Measurements from ENCODE around the gene CTDSPL.

Gene CTDSPL

GRCh38 chr3:38009807-38010591 lies 148.3 kb downstream of the CTDSPL start:
- peaks cover 7 to 37% of the 10 kb centered on the region in 2 donors for H3K36me3 ChIP-seq (ENCODE audit: control insufficient read depth in 1 of 2, insufficient read depth in 2 of 2, low read length in 2 of 2)
- H3K4me1 ChIP-seq (ENCODE audit: control insufficient read depth in 1 of 2, insufficient read depth in 2 of 2, low read length in 2 of 2): peaks cover 2 to 6% of the 10 kb centered on the region in 2 donors
- H3K9ac ChIP-seq (ENCODE audit: low read depth in 1 of 2, low read length in 2 of 2): no peak overlapping the region
- no peaks in the 10 kb centered on the region for H3K27me3 ChIP-seq (ENCODE audit: control insufficient read depth in 1 of 2, insufficient read depth in 2 of 2, low read length in 2 of 2)
- no peak overlapping the region for H3K4me3 ChIP-seq (ENCODE audit: low read depth in 1 of 2, low read length in 2 of 2)
- no peak overlapping the region for H3K27ac ChIP-seq (ENCODE audit: low read depth, low read length)
- no peaks in the 10 kb centered on the region for H3K9me3 ChIP-seq (ENCODE audit: control insufficient read depth in 1 of 2, low read length in 2 of 2)

DNA sequence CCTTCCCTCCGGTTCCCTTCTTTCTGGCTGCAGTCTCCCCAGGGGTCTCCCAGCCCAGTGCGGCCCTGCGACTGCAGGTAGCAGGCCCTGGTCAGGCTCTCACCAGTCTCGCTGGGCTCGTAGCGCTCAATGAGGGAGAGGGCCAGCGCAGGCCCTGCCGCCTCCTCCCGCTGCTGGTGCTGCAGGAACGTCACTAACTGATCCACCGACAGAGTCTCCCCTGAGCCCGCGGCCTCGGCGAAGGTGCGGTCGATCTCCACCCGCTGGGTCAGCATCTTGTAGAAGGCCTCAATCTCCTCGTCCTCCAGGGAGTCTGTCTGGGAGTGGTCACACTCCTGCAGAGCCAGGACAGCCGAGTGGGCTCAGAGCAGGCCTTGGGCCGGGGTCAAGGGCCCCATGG lies 149.4 kb downstream of the CTDSPL start:
- H3K4me3 ChIP-seq (ENCODE audit: low read depth in 1 of 2, low read length in 2 of 2): no peak overlapping the region
- H3K9ac ChIP-seq (ENCODE audit: low read depth in 1 of 2, low read length in 2 of 2): no peak overlapping the region
- H3K36me3 ChIP-seq (ENCODE audit: control insufficient read depth in 1 of 2, insufficient read depth in 2 of 2, low read length in 2 of 2): peaks cover 7 to 39% of the 10 kb centered on the region in 2 donors
- H3K27ac ChIP-seq (ENCODE audit: low read depth, low read length): no peak overlapping the region
- no peaks in the 10 kb centered on the region for H3K27me3 ChIP-seq (ENCODE audit: control insufficient read depth in 1 of 2, insufficient read depth in 2 of 2, low read length in 2 of 2)
- peaks cover 2% of the 10 kb centered on the region in 2 donors for H3K9me3 ChIP-seq (ENCODE audit: control insufficient read depth in 1 of 2, low read length in 2 of 2)
- H3K4me1 ChIP-seq (ENCODE audit: control insufficient read depth in 1 of 2, insufficient read depth in 2 of 2, low read length in 2 of 2): peaks cover 0 to 5% of the 10 kb centered on the region in 2 donors

DNA sequence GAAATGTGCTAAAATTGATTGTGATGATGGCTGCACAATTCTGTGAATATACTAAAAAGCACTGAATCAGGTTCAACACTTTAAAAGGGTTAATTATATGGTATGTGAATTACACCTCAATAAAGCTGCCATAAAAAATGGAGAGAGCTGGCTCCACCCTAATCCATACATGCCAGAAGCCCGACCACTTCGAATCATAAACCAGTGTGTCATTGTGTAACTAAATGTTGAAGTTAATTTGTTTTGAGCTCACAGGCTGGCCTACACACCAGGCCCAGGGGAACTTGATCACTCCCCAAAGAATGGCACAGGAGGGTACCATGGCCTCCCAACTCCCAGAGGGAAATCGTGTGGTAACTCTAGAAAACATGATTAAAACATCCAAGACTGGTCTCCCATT lies 153.8 kb downstream of the CTDSPL start:
- Histone ChIP-seq H3K27me3 (ENCODE audit: control insufficient read depth in 1 of 2, insufficient read depth in 2 of 2, low read length in 2 of 2) (no peaks in the 10 kb centered on the region), H3K27ac (ENCODE audit: low read depth, low read length) (no peak overlapping the region), H3K36me3 (ENCODE audit: control insufficient read depth in 1 of 2, insufficient read depth in 2 of 2, low read length in 2 of 2) (peaks cover 13 to 32% of the 10 kb centered on the region in 2 donors), H3K9me3 (ENCODE audit: control insufficient read depth in 1 of 2, low read length in 2 of 2) (peaks cover 3 to 5% of the 10 kb centered on the region in 2 donors), H3K4me3 (ENCODE audit: low read depth in 1 of 2, low read length in 2 of 2) (no peak overlapping the region), H3K9ac (ENCODE audit: low read depth in 1 of 2, low read length in 2 of 2) (no peak overlapping the region), H3K4me1 (ENCODE audit: control insufficient read depth in 1 of 2, insufficient read depth in 2 of 2, low read length in 2 of 2) (peaks cover 0 to 5% of the 10 kb centered on the region in 2 donors)

DNA sequence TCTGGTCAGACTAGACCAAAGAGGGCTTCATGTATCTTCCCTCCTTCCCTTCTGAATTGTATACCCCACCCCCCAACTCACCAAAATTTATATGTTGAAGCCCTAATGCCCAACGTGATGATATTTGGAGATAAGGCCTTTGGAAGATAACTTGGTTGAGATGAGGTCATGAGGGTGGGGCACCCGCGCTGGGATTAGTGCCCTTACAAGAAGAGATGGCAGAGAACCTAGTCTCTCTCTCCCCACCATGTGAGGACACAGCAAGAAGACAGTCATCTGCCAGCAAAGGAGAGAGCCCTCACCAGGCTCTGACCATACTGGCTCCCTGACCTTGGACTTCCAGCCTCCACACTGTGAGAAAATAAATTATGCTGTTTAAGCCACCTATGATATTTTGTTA lies 154.3 kb downstream of the CTDSPL start:
- no peak overlapping the region for H3K4me3 ChIP-seq (ENCODE audit: low read depth in 1 of 2, low read length in 2 of 2)
- no peak overlapping the region for H3K9ac ChIP-seq (ENCODE audit: low read depth in 1 of 2, low read length in 2 of 2)
- peaks cover 13 to 32% of the 10 kb centered on the region in 2 donors for H3K36me3 ChIP-seq (ENCODE audit: control insufficient read depth in 1 of 2, insufficient read depth in 2 of 2, low read length in 2 of 2)
- no peaks in the 10 kb centered on the region for H3K27me3 ChIP-seq (ENCODE audit: control insufficient read depth in 1 of 2, insufficient read depth in 2 of 2, low read length in 2 of 2)
- H3K4me1 ChIP-seq (ENCODE audit: control insufficient read depth in 1 of 2, insufficient read depth in 2 of 2, low read length in 2 of 2): peaks cover 0 to 5% of the 10 kb centered on the region in 2 donors
- no peak overlapping the region for H3K27ac ChIP-seq (ENCODE audit: low read depth, low read length)
- peaks cover 3 to 5% of the 10 kb centered on the region in 2 donors for H3K9me3 ChIP-seq (ENCODE audit: control insufficient read depth in 1 of 2, low read length in 2 of 2)

DNA sequence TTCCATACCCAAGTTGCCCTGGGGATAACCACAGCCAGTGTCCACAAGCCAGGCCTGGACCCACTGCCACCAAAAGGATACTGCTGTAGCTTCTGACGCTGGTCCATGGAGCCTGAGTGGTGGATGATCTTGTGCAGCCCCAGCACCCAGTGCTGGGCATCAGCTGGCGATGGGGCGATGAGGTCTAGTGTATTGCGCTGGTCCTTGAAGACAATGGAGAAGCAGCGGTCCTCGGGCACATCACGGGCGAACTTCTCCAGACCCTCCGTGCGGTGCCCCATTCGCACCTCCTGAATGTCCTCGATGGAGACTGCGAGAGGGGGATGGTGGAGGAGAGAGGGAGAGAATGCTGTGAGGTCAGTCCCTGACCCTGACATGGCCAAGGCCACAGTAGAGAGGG lies 154.7 kb downstream of the CTDSPL start:
- no peak overlapping the region for H3K4me3 ChIP-seq (ENCODE audit: low read depth in 1 of 2, low read length in 2 of 2)
- peaks cover 0 to 5% of the 10 kb centered on the region in 2 donors for H3K4me1 ChIP-seq (ENCODE audit: control insufficient read depth in 1 of 2, insufficient read depth in 2 of 2, low read length in 2 of 2)
- peaks cover 13 to 32% of the 10 kb centered on the region in 2 donors for H3K36me3 ChIP-seq (ENCODE audit: control insufficient read depth in 1 of 2, insufficient read depth in 2 of 2, low read length in 2 of 2)
- peaks cover 3 to 5% of the 10 kb centered on the region in 2 donors for H3K9me3 ChIP-seq (ENCODE audit: control insufficient read depth in 1 of 2, low read length in 2 of 2)
- H3K9ac ChIP-seq (ENCODE audit: low read depth in 1 of 2, low read length in 2 of 2): no peak overlapping the region
- H3K27me3 ChIP-seq (ENCODE audit: control insufficient read depth in 1 of 2, insufficient read depth in 2 of 2, low read length in 2 of 2): no peaks in the 10 kb centered on the region
- H3K27ac ChIP-seq (ENCODE audit: low read depth, low read length): no peak overlapping the region

DNA sequence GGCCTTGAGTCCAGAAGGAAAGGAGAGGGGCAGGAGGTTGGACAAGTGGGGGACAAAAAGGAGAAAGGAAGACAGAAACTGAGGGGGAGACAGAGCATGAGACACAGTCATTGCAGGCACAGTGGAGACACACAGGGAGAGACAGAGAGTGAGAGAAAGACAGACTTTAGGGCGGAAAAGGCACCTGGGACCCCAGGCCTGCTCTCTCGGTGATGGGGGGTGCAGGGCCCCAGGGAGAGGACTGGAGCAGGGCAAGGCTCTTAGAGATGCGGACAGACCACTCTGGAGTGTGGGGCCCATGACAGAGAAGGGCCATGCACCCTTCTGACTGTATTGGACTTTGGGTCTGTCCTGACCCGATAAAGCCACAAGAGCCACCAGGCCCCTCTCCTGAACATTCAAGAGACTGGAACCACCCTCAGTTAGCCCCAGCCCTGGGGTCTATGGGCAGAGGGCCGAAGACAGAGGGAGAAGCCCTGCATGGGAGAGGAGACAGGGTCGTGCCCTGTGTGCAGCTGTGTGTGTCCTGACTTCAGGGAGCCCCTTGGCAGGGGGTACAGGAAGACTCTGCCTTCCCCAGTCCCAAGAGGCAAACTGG lies 155.3 kb downstream of the CTDSPL start:
- Histone ChIP-seq H3K36me3 (ENCODE audit: control insufficient read depth in 1 of 2, insufficient read depth in 2 of 2, low read length in 2 of 2) (peaks cover 13 to 32% of the 10 kb centered on the region in 2 donors), H3K4me1 (ENCODE audit: control insufficient read depth in 1 of 2, insufficient read depth in 2 of 2, low read length in 2 of 2) (peaks cover 0 to 5% of the 10 kb centered on the region in 2 donors), H3K4me3 (ENCODE audit: low read depth in 1 of 2, low read length in 2 of 2) (no peak overlapping the region), H3K9me3 (ENCODE audit: control insufficient read depth in 1 of 2, low read length in 2 of 2) (peaks cover 3 to 5% of the 10 kb centered on the region in 2 donors), H3K27ac (ENCODE audit: low read depth, low read length) (no peak overlapping the region), H3K27me3 (ENCODE audit: control insufficient read depth in 1 of 2, insufficient read depth in 2 of 2, low read length in 2 of 2) (no peaks in the 10 kb centered on the region), H3K9ac (ENCODE audit: low read depth in 1 of 2, low read length in 2 of 2) (no peak overlapping the region)

GRCh38 chr3:38017445-38018295 lies 156.0 kb downstream of the CTDSPL start:
- no peak overlapping the region for H3K4me3 ChIP-seq (ENCODE audit: low read depth in 1 of 2, low read length in 2 of 2)
- peaks cover 0 to 5% of the 10 kb centered on the region in 2 donors for H3K4me1 ChIP-seq (ENCODE audit: control insufficient read depth in 1 of 2, insufficient read depth in 2 of 2, low read length in 2 of 2)
- no peak overlapping the region for H3K9ac ChIP-seq (ENCODE audit: low read depth in 1 of 2, low read length in 2 of 2)
- H3K27me3 ChIP-seq (ENCODE audit: control insufficient read depth in 1 of 2, insufficient read depth in 2 of 2, low read length in 2 of 2): no peaks in the 10 kb centered on the region
- peaks cover 3 to 5% of the 10 kb centered on the region in 2 donors for H3K9me3 ChIP-seq (ENCODE audit: control insufficient read depth in 1 of 2, low read length in 2 of 2)
- H3K36me3 ChIP-seq (ENCODE audit: control insufficient read depth in 1 of 2, insufficient read depth in 2 of 2, low read length in 2 of 2): peaks cover 13 to 32% of the 10 kb centered on the region in 2 donors
- H3K27ac ChIP-seq (ENCODE audit: low read depth, low read length): no peak overlapping the region

- Histone ChIP-seq H3K9me3 (ENCODE audit: control insufficient read depth in 1 of 2, low read length in 2 of 2) (peaks cover 3 to 5% of the 10 kb centered on the region in 2 donors), H3K4me1 (ENCODE audit: control insufficient read depth in 1 of 2, insufficient read depth in 2 of 2, low read length in 2 of 2) (peaks cover 3 to 13% of the 10 kb centered on the region in 2 donors), H3K27me3 (ENCODE audit: control insufficient read depth in 1 of 2, insufficient read depth in 2 of 2, low read length in 2 of 2) (no peaks in the 10 kb centered on the region), H3K36me3 (ENCODE audit: control insufficient read depth in 1 of 2, insufficient read depth in 2 of 2, low read length in 2 of 2) (peaks cover 13 to 32% of the 10 kb centered on the region in 2 donors), H3K9ac (ENCODE audit: low read depth in 1 of 2, low read length in 2 of 2) (no peak overlapping the region), H3K4me3 (ENCODE audit: low read depth in 1 of 2, low read length in 2 of 2) (no peak overlapping the region), H3K27ac (ENCODE audit: low read depth, low read length) (no peak overlapping the region)
Observed at GRCh38 chr3:38018296-38019266, 156.9 kb downstream of the CTDSPL start.

- H3K9ac ChIP-seq (ENCODE audit: low read depth in 1 of 2, low read length in 2 of 2): no peak overlapping the region
- H3K27me3 ChIP-seq (ENCODE audit: control insufficient read depth in 1 of 2, insufficient read depth in 2 of 2, low read length in 2 of 2): no peaks in the 10 kb centered on the region
- peaks cover 3 to 5% of the 10 kb centered on the region in 2 donors for H3K9me3 ChIP-seq (ENCODE audit: control insufficient read depth in 1 of 2, low read length in 2 of 2)
- no peak overlapping the region for H3K4me3 ChIP-seq (ENCODE audit: low read depth in 1 of 2, low read length in 2 of 2)
- peaks cover 6 to 19% of the 10 kb centered on the region in 2 donors for H3K4me1 ChIP-seq (ENCODE audit: control insufficient read depth in 1 of 2, insufficient read depth in 2 of 2, low read length in 2 of 2)
- H3K36me3 ChIP-seq (ENCODE audit: control insufficient read depth in 1 of 2, insufficient read depth in 2 of 2, low read length in 2 of 2): peaks cover 13 to 32% of the 10 kb centered on the region in 2 donors
- no peak overlapping the region for H3K27ac ChIP-seq (ENCODE audit: low read depth, low read length)
Observed at GRCh38 chr3:38019658-38020341, 158.1 kb downstream of the CTDSPL start.
